ENCODE data around the gene MRRF.

DNA sequence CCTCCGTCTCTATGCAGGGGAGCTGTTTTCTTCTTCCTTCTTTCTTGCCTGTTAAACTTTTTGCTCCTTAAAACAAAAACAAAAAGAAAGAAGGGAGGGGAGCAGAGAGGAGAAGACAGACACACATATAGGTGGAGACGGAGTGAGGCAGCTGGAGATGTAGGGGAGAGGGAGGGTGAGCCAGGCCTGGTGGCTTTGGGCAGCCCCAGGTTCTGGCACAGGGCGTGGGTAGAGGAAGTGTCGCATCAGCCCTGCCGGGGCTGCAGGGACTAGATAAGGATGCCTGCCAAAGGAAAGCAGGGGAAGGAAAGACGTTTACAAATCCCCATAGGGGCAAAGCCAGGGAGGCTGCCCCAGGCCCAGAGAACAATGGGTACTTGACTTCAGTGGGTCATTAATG, 67.4 kb downstream of the MRRF start:
- TF ChIP-seq, protein P1, sequence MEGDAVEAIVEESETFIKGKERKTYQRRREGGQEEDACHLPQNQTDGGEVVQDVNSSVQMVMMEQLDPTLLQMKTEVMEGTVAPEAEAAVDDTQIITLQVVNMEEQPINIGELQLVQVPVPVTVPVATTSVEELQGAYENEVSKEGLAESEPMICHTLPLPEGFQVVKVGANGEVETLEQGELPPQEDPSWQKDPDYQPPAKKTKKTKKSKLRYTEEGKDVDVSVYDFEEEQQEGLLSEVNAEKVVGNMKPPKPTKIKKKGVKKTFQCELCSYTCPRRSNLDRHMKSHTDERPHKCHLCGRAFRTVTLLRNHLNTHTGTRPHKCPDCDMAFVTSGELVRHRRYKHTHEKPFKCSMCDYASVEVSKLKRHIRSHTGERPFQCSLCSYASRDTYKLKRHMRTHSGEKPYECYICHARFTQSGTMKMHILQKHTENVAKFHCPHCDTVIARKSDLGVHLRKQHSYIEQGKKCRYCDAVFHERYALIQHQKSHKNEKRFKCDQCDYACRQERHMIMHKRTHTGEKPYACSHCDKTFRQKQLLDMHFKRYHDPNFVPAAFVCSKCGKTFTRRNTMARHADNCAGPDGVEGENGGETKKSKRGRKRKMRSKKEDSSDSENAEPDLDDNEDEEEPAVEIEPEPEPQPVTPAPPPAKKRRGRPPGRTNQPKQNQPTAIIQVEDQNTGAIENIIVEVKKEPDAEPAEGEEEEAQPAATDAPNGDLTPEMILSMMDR (IDR thresholded peaks at IDR 0.05; ENCODE audit: insufficient read depth, low read length): no peak
- no peak for TF ChIP-seq GABPA (IDR thresholded peaks at IDR 0.05; ENCODE audit: low read depth)
- TF ChIP-seq POLR2AphosphoS5 (IDR thresholded peaks at IDR 0.05; ENCODE audit: low read depth): peak; percentile 33; the same call in 1 of the 2 replicates
- TF ChIP-seq, protein P2, sequence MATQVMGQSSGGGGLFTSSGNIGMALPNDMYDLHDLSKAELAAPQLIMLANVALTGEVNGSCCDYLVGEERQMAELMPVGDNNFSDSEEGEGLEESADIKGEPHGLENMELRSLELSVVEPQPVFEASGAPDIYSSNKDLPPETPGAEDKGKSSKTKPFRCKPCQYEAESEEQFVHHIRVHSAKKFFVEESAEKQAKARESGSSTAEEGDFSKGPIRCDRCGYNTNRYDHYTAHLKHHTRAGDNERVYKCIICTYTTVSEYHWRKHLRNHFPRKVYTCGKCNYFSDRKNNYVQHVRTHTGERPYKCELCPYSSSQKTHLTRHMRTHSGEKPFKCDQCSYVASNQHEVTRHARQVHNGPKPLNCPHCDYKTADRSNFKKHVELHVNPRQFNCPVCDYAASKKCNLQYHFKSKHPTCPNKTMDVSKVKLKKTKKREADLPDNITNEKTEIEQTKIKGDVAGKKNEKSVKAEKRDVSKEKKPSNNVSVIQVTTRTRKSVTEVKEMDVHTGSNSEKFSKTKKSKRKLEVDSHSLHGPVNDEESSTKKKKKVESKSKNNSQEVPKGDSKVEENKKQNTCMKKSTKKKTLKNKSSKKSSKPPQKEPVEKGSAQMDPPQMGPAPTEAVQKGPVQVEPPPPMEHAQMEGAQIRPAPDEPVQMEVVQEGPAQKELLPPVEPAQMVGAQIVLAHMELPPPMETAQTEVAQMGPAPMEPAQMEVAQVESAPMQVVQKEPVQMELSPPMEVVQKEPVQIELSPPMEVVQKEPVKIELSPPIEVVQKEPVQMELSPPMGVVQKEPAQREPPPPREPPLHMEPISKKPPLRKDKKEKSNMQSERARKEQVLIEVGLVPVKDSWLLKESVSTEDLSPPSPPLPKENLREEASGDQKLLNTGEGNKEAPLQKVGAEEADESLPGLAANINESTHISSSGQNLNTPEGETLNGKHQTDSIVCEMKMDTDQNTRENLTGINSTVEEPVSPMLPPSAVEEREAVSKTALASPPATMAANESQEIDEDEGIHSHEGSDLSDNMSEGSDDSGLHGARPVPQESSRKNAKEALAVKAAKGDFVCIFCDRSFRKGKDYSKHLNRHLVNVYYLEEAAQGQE (IDR thresholded peaks at IDR 0.05; ENCODE audit: insufficient replicate concordance, low read depth): no peak
- TF ChIP-seq SPI1 (IDR thresholded peaks at IDR 0.05; ENCODE audit: borderline replicate concordance, low read depth): 0 out of 2 replicates have a peak, but pooled peaks have one; percentile 5
